ENCODE results near the gene ESPN.

The ESPN gene

GRCh38 chr1:6409053-6409452 lies 15.5 kb upstream of the ESPN start:
- DNase-seq (ENCODE audit: low read depth) = no peak

GRCh38 chr1:6409733-6410132 lies 14.8 kb upstream of the ESPN start:
- no peak for DNase-seq (ENCODE audit: low read depth)

- DNase-seq (ENCODE audit: low read depth) = no peak
These were observed 14.2 kb upstream of the ESPN start for GRCh38 chr1:6410248-6410893.

GRCh38 chr1:6412896-6413295 lies 11.7 kb upstream of the ESPN start:
- no peak for DNase-seq (ENCODE audit: low read depth)

- no peak for DNase-seq (ENCODE audit: low read depth)
These were observed 10.1 kb upstream of the ESPN start for GRCh38 chr1:6414443-6414844.

GRCh38 chr1:6414881-6415626 lies 9.5 kb upstream of the ESPN start:
- DNase-seq (ENCODE audit: low read depth) = no peak

- DNase-seq (ENCODE audit: low read depth) = no peak
These were observed 8.3 kb upstream of the ESPN start for GRCh38 chr1:6416295-6416656.

GRCh38 chr1:6416906-6417305 lies 7.7 kb upstream of the ESPN start:
- no peak for DNase-seq (ENCODE audit: low read depth)

- DNase-seq (ENCODE audit: low read depth) = no peak
These were observed 6.5 kb upstream of the ESPN start for GRCh38 chr1:6417961-6418667.

- no peak for DNase-seq (ENCODE audit: low read depth)
These were observed 5.7 kb upstream of the ESPN start for GRCh38 chr1:6418668-6419396.

- DNase-seq (ENCODE audit: low read depth) = no peak
These were observed 5.2 kb upstream of the ESPN start for GRCh38 chr1:6419397-6419803.

GRCh38 chr1:6419804-6420453 lies 4.6 kb upstream of the ESPN start, which contains the start of gene HES2:
Gene HES2, minus strand, starts transcription at chr1:6419919. Its CDS starts 99 bp downstream, at chr1:6419820.
- DNase-seq (ENCODE audit: low read depth) = no peak

- DNase-seq (ENCODE audit: low read depth) = no peak
These were observed 4.0 kb upstream of the ESPN start for GRCh38 chr1:6420454-6421042.

GRCh38 chr1:6421266-6421665 lies 3.3 kb upstream of the ESPN start:
- DNase-seq (ENCODE audit: low read depth) = no peak

- peak; percentile 47 for DNase-seq (ENCODE audit: low read depth)
These were observed 1.1 kb upstream of the ESPN start for GRCh38 chr1:6423321-6423999.

- no peak for DNase-seq (ENCODE audit: low read depth)
These were observed 493 bp upstream of the ESPN start for GRCh38 chr1:6424000-6424565.

- no peak for DNase-seq (ENCODE audit: low read depth)
These were observed 1.1 kb downstream of the ESPN start for GRCh38 chr1:6425658-6426057.

GRCh38 chr1:6426277-6426971 lies 1.8 kb downstream of the ESPN start:
- DNase-seq (ENCODE audit: low read depth) = no peak

- no peak for DNase-seq (ENCODE audit: low read depth)
These were observed 2.4 kb downstream of the ESPN start for GRCh38 chr1:6426972-6427350.
